Neuronal stem cell (in vitro differentiated cells): ENCODE results near the gene RNF7.

Experiments
- DNase-seq: peaks from one replicate; pipeline ENCODE4 v3.0.0-alpha.2; 2013; ENCODE audit warnings: low spot score
- H2AFZ ChIP-seq: one replicate; pipeline ENCODE4 v1.6.1; 2013; ENCODE audit warnings: mild to moderate bottlenecking, low read length, inconsistent platforms
- H2AK5ac ChIP-seq: 2 replicates; pipeline ENCODE4 v1.6.1; 2013; ENCODE audit warnings: low read depth, mild to moderate bottlenecking, inconsistent platforms, low read length, moderate library complexity, mixed read lengths
- H2BK120ac ChIP-seq: 2 replicates; pipeline ENCODE4 v1.6.1; 2013; ENCODE audit warnings: low read depth, mild to moderate bottlenecking, inconsistent platforms, low read length, moderate library complexity, mixed read lengths
- H2BK12ac ChIP-seq: one replicate; pipeline ENCODE4 v1.6.1; 2013; ENCODE audit warnings: low read length, inconsistent platforms
- H2BK15ac ChIP-seq: 2 replicates; pipeline ENCODE4 v1.6.1; 2013; ENCODE audit warnings: mild to moderate bottlenecking, low read length, inconsistent platforms, mixed read lengths
- H2BK5ac ChIP-seq: one replicate; pipeline ENCODE4 v1.6.1; 2013; ENCODE audit warnings: inconsistent platforms, mild to moderate bottlenecking, low read length, moderate library complexity
- H3K14ac ChIP-seq: one replicate; pipeline ENCODE4 v1.6.1; 2013; ENCODE audit warnings: low read length, inconsistent platforms
- H3K18ac ChIP-seq: 2 replicates; pipeline ENCODE4 v1.6.1; 2013; ENCODE audit warnings: low read length, inconsistent platforms
- H3K23ac ChIP-seq: 2 replicates; pipeline ENCODE4 v1.6.1; 2013; ENCODE audit warnings: low read depth, mild to moderate bottlenecking, mixed read lengths, low read length, inconsistent platforms; ENCODE audit not compliant: poor library complexity
- H3K27ac ChIP-seq: replicated peaks from 3 replicates; pipeline ENCODE4 v1.5.1; 2013; ENCODE audit warnings: low read length, inconsistent platforms
- H3K27me3 ChIP-seq, 3 experiments: 2 replicates each; pipeline ENCODE4 v1.6.1; 2013; ENCODE audit warnings: low read length in 3 of 3, mild to moderate bottlenecking in 2 of 3, inconsistent platforms in 1 of 3, low read depth in 1 of 3, mixed read lengths in 1 of 3, moderate library complexity in 1 of 3; ENCODE audit not compliant: control insufficient read depth in 3 of 3, insufficient read depth in 3 of 3
- H3K36me3 ChIP-seq, 2 donors: replicated peaks in 1 of 2; 2 replicates each; pipeline ENCODE4 v1.6.1; 2013; ENCODE audit warnings: low read length in 2 of 2; ENCODE audit not compliant: control insufficient read depth in 2 of 2, insufficient read depth in 2 of 2
- H3K4ac ChIP-seq: 2 replicates; pipeline ENCODE4 v1.6.1; 2013; ENCODE audit warnings: inconsistent platforms, mild to moderate bottlenecking, low read length, moderate library complexity
- H3K4me1 ChIP-seq, 2 donors: 1 replicate in 1 of 2; 2 replicates in 1 of 2; pipeline ENCODE4 v1.6.1; 2013; ENCODE audit warnings: low read length in 2 of 2, low read depth in 1 of 2; ENCODE audit not compliant: control insufficient read depth in 2 of 2, insufficient read depth in 1 of 2
- H3K4me2 ChIP-seq: one replicate; pipeline ENCODE4 v1.6.1; 2013; ENCODE audit warnings: mild to moderate bottlenecking, low read length, inconsistent platforms; ENCODE audit not compliant: insufficient read depth, poor library complexity, severe bottlenecking
- H3K4me3 ChIP-seq, 2 donors: 2 replicates each; pipeline ENCODE4 v1.5.1; 2013; ENCODE audit warnings: low read length in 2 of 2, mild to moderate bottlenecking in 2 of 2, inconsistent platforms in 1 of 2, moderate library complexity in 1 of 2
- H3K79me1 ChIP-seq: one replicate; pipeline ENCODE4 v1.6.1; 2013; ENCODE audit warnings: low read depth, mild to moderate bottlenecking, inconsistent platforms, low read length, moderate library complexity
- H3K9ac ChIP-seq: one replicate; pipeline ENCODE4 v1.6.1; 2013; ENCODE audit warnings: mild to moderate bottlenecking, low read depth, low read length, inconsistent platforms; ENCODE audit not compliant: poor library complexity
- H3K9me3 ChIP-seq, 2 donors: replicated peaks in 1 of 2; 2 replicates each; pipeline versions ENCODE3 to v1.6.1; 2013; ENCODE audit warnings: low read length in 2 of 2, mild to moderate bottlenecking in 2 of 2, inconsistent platforms in 1 of 2, low read depth in 1 of 2, mixed read lengths in 1 of 2, moderate library complexity in 1 of 2; ENCODE audit not compliant: control insufficient read depth in 2 of 2, insufficient read depth in 1 of 2
- H4K8ac ChIP-seq: one replicate; pipeline ENCODE4 v1.6.1; 2013; ENCODE audit warnings: low read depth, mild to moderate bottlenecking, inconsistent platforms, low read length, moderate library complexity
- H4K91ac ChIP-seq: one replicate; pipeline ENCODE4 v1.6.1; 2013; ENCODE audit warnings: low read length, low read depth, mild to moderate bottlenecking, inconsistent platforms; ENCODE audit not compliant: poor library complexity
- WGBS, 2 donors: extraction: QIAGEN DNeasy Blood & Tissue Kit; methylation state at CpG; one replicate each; pipeline ENCODE4 v1.1.7; 2013; ENCODE audit warnings: missing lambda C conversion rate in 2 of 2, mixed read lengths in 1 of 2; ENCODE audit not compliant: insufficient read length in 2 of 2, insufficient replicate concordance in 1 of 2; ENCODE audit errors: extremely low coverage in 2 of 2; 5-methylcytosine and 5-hydroxymethylcytosine counted together

Gene RNF7

DNA sequence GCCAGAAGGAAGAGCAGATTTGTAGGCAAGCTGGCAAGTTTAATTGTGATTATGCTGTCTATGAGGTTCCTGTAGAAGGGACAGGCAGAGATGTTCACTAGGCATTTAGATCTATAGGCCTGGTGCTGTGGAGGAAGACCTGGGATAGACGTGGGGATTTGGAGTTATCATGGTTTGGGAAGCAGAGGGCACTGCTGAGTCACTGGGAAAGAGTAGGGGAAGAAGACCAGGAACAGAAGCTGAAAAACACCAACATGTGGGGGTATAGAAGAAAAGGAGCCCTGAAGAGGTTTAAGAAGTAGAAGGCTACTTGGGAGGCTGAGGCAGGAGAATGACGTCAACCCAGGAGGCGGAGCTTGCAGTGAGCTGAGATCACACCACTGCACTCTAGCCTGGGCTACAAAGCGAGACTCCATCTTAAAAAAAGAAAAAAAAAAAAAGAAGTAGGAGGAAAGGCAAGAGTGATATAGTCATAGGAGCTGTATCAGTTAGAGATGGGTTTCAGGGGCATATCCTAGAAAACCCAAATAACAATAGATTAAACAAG, 44.4 kb downstream of the RNF7 start:
- Histone ChIP-seq H3K27me3 (peaks cover 0 to 8% (median 0%) of the 10 kb centered on the region in 3 experiments), H3K4me1 (no peaks in the 10 kb centered on the region), H3K18ac (no peak overlapping the region), H3K9me3 (no peaks in the 10 kb centered on the region), H2BK5ac (no peak overlapping the region), H3K4me2 (no peak overlapping the region), H4K91ac (no peak overlapping the region), H2AFZ (no peak overlapping the region), H2BK12ac (no peak overlapping the region), H3K27ac (no peak overlapping the region), H3K14ac (no peak overlapping the region), H3K9ac (no peak overlapping the region), H3K23ac (no peak overlapping the region), H3K4me3 (no peak overlapping the region), H3K4ac (no peak overlapping the region), H2BK120ac (no peak overlapping the region), H3K36me3 (no peaks in the 10 kb centered on the region), H2AK5ac (no peak overlapping the region), H4K8ac (no peak overlapping the region), H3K79me1 (no peaks in the 10 kb centered on the region), H2BK15ac (no peak overlapping the region)
- DNase-seq: no peak
- no CpG with 5 or more reads among the region's 4 CpGs for WGBS, 2 donors

- Histone ChIP-seq H3K18ac (no peak overlapping the region), H3K4me2 (no peak overlapping the region), H2BK12ac (no peak overlapping the region), H3K4me3 (no peak overlapping the region), H2BK15ac (no peak overlapping the region), H3K4ac (no peak overlapping the region), H2BK5ac (no peak overlapping the region), H3K79me1 (no peaks in the 10 kb centered on the region), H3K23ac (no peak overlapping the region), H3K4me1 (no peaks in the 10 kb centered on the region), H2AK5ac (no peak overlapping the region), H2AFZ (no peak overlapping the region), H3K14ac (no peak overlapping the region), H2BK120ac (no peak overlapping the region), H3K9me3 (no peaks in the 10 kb centered on the region), H3K27me3 (peaks cover 0 to 8% (median 0%) of the 10 kb centered on the region in 3 experiments), H3K36me3 (no peaks in the 10 kb centered on the region), H3K9ac (no peak overlapping the region), H3K27ac (no peak overlapping the region), H4K91ac (no peak overlapping the region), H4K8ac (no peak overlapping the region)
- no CpG with 5 or more reads among the region's 6 CpGs for WGBS, 2 donors
- no peak for DNase-seq
Measured at GRCh38 chr3:141783632-141784031, 45.5 kb downstream of the RNF7 start.

DNA sequence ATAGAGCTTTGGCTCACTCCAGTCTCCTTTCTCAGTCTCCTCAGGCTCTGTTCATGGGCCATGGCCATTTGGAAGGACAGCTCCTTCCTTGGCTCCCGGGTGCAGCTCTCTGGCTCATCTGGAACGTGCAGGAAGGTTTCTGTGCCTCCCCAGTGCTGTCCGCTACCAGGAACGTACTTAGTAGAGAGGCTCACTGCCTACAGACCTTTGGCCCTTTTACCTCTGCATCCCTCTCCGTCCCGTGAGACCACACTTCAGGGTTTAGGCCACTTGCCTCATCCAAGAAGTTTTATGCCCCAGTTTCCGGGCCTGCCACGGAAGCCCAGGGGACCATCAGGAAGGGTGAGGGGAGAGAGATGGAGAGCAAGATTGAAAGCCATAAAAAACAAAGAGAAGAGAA, 46.0 kb downstream of the RNF7 start:
- H3K79me1 ChIP-seq: no peaks in the 10 kb centered on the region
- H2BK120ac ChIP-seq: no peak overlapping the region
- no peaks in the 10 kb centered on the region for H3K4me1 ChIP-seq
- no peak overlapping the region for H3K4me3 ChIP-seq
- H2AFZ ChIP-seq: no peak overlapping the region
- no peaks in the 10 kb centered on the region for H3K36me3 ChIP-seq
- no peak overlapping the region for H2AK5ac ChIP-seq
- H3K18ac ChIP-seq: no peak overlapping the region
- DNase-seq: no peak
- H4K91ac ChIP-seq: no peak overlapping the region
- H2BK5ac ChIP-seq: no peak overlapping the region
- no peaks in the 10 kb centered on the region for H3K9me3 ChIP-seq
- H3K9ac ChIP-seq: no peak overlapping the region
- H3K4ac ChIP-seq: no peak overlapping the region
- no peak overlapping the region for H3K14ac ChIP-seq
- no peak overlapping the region for H2BK12ac ChIP-seq
- H3K23ac ChIP-seq: no peak overlapping the region
- H4K8ac ChIP-seq: no peak overlapping the region
- peaks cover 0 to 8% (median 0%) of the 10 kb centered on the region in 3 experiments for H3K27me3 ChIP-seq
- H2BK15ac ChIP-seq: no peak overlapping the region
- no peak overlapping the region for H3K27ac ChIP-seq
- H3K4me2 ChIP-seq: no peak overlapping the region
- no CpG with 5 or more reads among the region's 8 CpGs for WGBS, 2 donors

GRCh38 chr3:141784531-141784930, 46.4 kb downstream of the RNF7 start:
- Histone ChIP-seq H3K18ac (no peak overlapping the region), H2BK12ac (no peak overlapping the region), H4K8ac (no peak overlapping the region), H3K4me1 (no peaks in the 10 kb centered on the region), H3K4me2 (no peak overlapping the region), H3K14ac (no peak overlapping the region), H3K9me3 (no peaks in the 10 kb centered on the region), H2AK5ac (no peak overlapping the region), H3K79me1 (no peaks in the 10 kb centered on the region), H2BK120ac (no peak overlapping the region), H2AFZ (no peak overlapping the region), H2BK15ac (no peak overlapping the region), H3K27ac (no peak overlapping the region), H3K4me3 (no peak overlapping the region), H2BK5ac (no peak overlapping the region), H3K4ac (no peak overlapping the region), H3K23ac (no peak overlapping the region), H3K9ac (no peak overlapping the region), H3K36me3 (no peaks in the 10 kb centered on the region), H3K27me3 (peaks cover 0 to 8% (median 0%) of the 10 kb centered on the region in 3 experiments), H4K91ac (no peak overlapping the region)
- no peak for DNase-seq
- WGBS, 2 donors: no CpG with 5 or more reads among the region's 2 CpGs
